ENCODE results near the gene AGTRAP.

DNA sequence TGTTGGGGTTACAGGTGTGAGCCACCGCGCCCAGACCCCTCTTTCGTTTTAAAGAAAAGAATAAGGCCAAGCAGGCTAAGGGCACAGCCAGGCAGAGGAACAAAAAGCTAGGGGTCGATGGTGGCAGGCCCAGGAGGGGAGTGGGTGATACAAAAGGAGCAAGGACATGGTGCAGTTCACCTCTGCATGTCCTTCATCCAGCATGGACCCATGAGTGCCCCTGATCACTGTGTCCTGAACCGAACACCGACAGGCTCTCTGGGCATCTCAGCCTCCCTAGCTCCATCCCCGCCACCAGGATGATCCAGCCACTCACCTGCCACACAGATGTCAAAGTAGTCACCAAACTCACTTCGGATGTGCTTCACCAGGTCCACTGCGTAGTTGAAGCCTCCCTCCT lies 64.0 kb downstream of the AGTRAP start:
- TF ChIP-seq, protein P1, sequence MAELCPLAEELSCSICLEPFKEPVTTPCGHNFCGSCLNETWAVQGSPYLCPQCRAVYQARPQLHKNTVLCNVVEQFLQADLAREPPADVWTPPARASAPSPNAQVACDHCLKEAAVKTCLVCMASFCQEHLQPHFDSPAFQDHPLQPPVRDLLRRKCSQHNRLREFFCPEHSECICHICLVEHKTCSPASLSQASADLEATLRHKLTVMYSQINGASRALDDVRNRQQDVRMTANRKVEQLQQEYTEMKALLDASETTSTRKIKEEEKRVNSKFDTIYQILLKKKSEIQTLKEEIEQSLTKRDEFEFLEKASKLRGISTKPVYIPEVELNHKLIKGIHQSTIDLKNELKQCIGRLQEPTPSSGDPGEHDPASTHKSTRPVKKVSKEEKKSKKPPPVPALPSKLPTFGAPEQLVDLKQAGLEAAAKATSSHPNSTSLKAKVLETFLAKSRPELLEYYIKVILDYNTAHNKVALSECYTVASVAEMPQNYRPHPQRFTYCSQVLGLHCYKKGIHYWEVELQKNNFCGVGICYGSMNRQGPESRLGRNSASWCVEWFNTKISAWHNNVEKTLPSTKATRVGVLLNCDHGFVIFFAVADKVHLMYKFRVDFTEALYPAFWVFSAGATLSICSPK (IDR thresholded peaks at IDR 0.05; ENCODE audit: borderline replicate concordance): no peak
- TF ChIP-seq, protein P2, sequence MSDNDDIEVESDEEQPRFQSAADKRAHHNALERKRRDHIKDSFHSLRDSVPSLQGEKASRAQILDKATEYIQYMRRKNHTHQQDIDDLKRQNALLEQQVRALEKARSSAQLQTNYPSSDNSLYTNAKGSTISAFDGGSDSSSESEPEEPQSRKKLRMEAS (CRISPR knock-in tag; IDR thresholded peaks at IDR 0.05): no peak
- TF ChIP-seq, protein P3, sequence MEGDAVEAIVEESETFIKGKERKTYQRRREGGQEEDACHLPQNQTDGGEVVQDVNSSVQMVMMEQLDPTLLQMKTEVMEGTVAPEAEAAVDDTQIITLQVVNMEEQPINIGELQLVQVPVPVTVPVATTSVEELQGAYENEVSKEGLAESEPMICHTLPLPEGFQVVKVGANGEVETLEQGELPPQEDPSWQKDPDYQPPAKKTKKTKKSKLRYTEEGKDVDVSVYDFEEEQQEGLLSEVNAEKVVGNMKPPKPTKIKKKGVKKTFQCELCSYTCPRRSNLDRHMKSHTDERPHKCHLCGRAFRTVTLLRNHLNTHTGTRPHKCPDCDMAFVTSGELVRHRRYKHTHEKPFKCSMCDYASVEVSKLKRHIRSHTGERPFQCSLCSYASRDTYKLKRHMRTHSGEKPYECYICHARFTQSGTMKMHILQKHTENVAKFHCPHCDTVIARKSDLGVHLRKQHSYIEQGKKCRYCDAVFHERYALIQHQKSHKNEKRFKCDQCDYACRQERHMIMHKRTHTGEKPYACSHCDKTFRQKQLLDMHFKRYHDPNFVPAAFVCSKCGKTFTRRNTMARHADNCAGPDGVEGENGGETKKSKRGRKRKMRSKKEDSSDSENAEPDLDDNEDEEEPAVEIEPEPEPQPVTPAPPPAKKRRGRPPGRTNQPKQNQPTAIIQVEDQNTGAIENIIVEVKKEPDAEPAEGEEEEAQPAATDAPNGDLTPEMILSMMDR (IDR thresholded peaks at IDR 0.05 in 2 of 3, conservative IDR thresholded peaks at IDR 0.05 in 1 of 3; ENCODE audit: insufficient read depth in 2 of 3, low read depth in 1 of 3, low read length in 3 of 3): no peak
- TF ChIP-seq POLR2A (conservative IDR thresholded peaks at IDR 0.05) (no peak), EZH2 (IDR thresholded peaks at IDR 0.05; ENCODE audit: borderline replicate concordance, low read depth, low read length) (no peak), YY1 (IDR thresholded peaks at IDR 0.05; ENCODE audit: borderline replicate concordance in 1 of 3, control insufficient read depth in 1 of 3, extremely low read depth in 1 of 3, insufficient read depth in 3 of 3, insufficient read length in 1 of 3, insufficient replicate concordance in 2 of 3, low read depth in 1 of 3, low read length in 2 of 3) (no peak), REST (IDR thresholded peaks at IDR 0.05; ENCODE audit: borderline replicate concordance) (no peak), REST (CRISPR knock-in tag; IDR thresholded peaks at IDR 0.05; ENCODE audit: low read depth) (no peak), L3MBTL2 (IDR thresholded peaks at IDR 0.05) (no peak), RFX5 (IDR thresholded peaks at IDR 0.05; ENCODE audit: low read depth, low read length) (no peak), RAD21 (CRISPR knock-in tag; conservative IDR thresholded peaks at IDR 0.05 in 1 of 2, IDR thresholded peaks at IDR 0.05 in 1 of 2) (no peak), KAT7 (CRISPR knock-in tag; IDR thresholded peaks at IDR 0.05; ENCODE audit: borderline replicate concordance) (no peak), PHB2 (IDR thresholded peaks at IDR 0.05; ENCODE audit: low read depth) (no peak), POLR2AphosphoS5 (IDR thresholded peaks at IDR 0.05; ENCODE audit: control insufficient read depth, insufficient read depth, low read depth, low read length) (no peak)
